Measurements from ENCODE around the gene TSPAN17.

TSPAN17 gene

GRCh38 chr5:176704817-176705216 is 57.5 kb downstream of the TSPAN17 start:
- no peak for DNase-seq (ENCODE audit: low read depth in 3 of 3)

Measured in stimulated activated CD4-positive, alpha-beta T cell treated with anti-CD3 and anti-CD28 coated beads, TNF-alpha, amount 100 ng/mL, for 24 hours (primary cell).